ENCODE results near the gene RPL23. TPM values are rescaled to one million over a fixed set of nuclear protein-coding genes. Genes with fewer than 3 reads are reported as not detected.

RPL23 gene
- total RNA-seq, 1 donor from 2014 or later = 1,156 TPM

DNA sequence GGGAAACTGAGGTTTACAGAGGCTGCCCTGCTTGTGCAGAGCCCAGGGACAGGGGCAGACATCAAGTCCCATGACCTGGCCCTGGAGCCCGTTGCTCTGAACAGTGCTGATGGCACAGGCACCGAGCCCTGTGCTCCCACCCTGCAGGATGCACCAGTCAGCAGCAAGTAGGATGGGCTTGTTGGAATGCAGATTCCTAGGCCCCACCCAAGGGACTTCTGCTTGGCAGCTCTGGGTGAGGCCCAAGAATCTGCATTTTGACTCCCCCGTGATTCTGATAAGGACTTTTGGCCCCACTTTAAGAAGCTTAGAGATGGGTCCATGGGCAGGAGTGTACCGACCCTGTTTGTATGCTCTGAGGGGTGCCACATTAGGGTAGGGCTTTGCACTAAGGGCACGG lies 39.6 kb upstream of the RPL23 start:
- Histone ChIP-seq H3K4me3 (no peak overlapping the region), H3K27ac (peak overlapping the region; percentile 50), H3K27me3 (ENCODE audit: low read depth) (no peaks in the 10 kb centered on the region), H3K4me1 (peaks cover 67% of the 10 kb centered on the region), H3K36me3 (peaks cover 90% of the 10 kb centered on the region), H3K9me3 (no peaks in the 10 kb centered on the region)
- TF ChIP-seq, protein P1, sequence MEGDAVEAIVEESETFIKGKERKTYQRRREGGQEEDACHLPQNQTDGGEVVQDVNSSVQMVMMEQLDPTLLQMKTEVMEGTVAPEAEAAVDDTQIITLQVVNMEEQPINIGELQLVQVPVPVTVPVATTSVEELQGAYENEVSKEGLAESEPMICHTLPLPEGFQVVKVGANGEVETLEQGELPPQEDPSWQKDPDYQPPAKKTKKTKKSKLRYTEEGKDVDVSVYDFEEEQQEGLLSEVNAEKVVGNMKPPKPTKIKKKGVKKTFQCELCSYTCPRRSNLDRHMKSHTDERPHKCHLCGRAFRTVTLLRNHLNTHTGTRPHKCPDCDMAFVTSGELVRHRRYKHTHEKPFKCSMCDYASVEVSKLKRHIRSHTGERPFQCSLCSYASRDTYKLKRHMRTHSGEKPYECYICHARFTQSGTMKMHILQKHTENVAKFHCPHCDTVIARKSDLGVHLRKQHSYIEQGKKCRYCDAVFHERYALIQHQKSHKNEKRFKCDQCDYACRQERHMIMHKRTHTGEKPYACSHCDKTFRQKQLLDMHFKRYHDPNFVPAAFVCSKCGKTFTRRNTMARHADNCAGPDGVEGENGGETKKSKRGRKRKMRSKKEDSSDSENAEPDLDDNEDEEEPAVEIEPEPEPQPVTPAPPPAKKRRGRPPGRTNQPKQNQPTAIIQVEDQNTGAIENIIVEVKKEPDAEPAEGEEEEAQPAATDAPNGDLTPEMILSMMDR (IDR thresholded peaks at IDR 0.05) = no peak
- intact Hi-C loops (cut with DNase I) = no loop called here
- DNase-seq (no peak), ATAC-seq (no peak)

- Histone ChIP-seq H3K27ac (peak overlapping the region; percentile 50), H3K9me3 (no peaks in the 10 kb centered on the region), H3K36me3 (peaks cover 92% of the 10 kb centered on the region), H3K4me3 (no peak overlapping the region), H3K4me1 (peaks cover 66% of the 10 kb centered on the region), H3K27me3 (ENCODE audit: low read depth) (no peaks in the 10 kb centered on the region)
- DNase-seq = no peak
- intact Hi-C loops (cut with DNase I) = no loop called here
- ATAC-seq = no peak
- TF ChIP-seq, protein P1 (IDR thresholded peaks at IDR 0.05) = no peak
Observed at GRCh38 chr17:38892620-38893019, 39.1 kb upstream of the RPL23 start.

DNA sequence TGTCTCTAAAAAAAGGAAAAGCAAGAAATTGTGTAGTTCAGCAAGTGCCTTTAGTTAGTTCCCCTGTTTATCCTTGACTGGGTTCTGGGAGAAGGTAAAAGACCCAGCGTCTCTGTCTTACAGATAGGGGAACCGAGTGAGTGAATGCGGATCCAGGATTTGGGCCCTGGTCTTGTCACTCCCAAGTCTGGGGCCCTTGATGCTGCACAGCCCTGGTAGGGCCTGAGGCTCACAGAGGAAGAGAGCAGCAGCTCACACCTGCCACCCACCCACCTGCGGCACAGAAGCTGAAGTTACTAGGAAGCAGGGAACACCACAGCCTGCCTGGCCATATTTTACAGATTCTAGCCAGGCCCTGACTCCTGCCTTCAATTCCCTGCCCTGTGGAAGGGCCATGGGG lies 38.6 kb upstream of the RPL23 start:
- H3K4me3 ChIP-seq = no peak overlapping the region
- H3K36me3 ChIP-seq = peaks cover 92% of the 10 kb centered on the region
- H3K27ac ChIP-seq = no peak overlapping the region
- H3K27me3 ChIP-seq (ENCODE audit: low read depth) = no peaks in the 10 kb centered on the region
- TF ChIP-seq, protein P1 (IDR thresholded peaks at IDR 0.05) = no peak
- intact Hi-C loops (cut with DNase I) = no loop called here
- ATAC-seq (no peak), DNase-seq (no peak)
- H3K9me3 ChIP-seq = no peaks in the 10 kb centered on the region
- peaks cover 65% of the 10 kb centered on the region for H3K4me1 ChIP-seq

GRCh38 chr17:38891441-38891840 lies 37.9 kb upstream of the RPL23 start:
- no peaks in the 10 kb centered on the region for H3K9me3 ChIP-seq
- H3K4me3 ChIP-seq = no peak overlapping the region
- peaks cover 92% of the 10 kb centered on the region for H3K36me3 ChIP-seq
- H3K27me3 ChIP-seq (ENCODE audit: low read depth) = no peaks in the 10 kb centered on the region
- DNase-seq = no peak
- TF ChIP-seq, protein P1 (IDR thresholded peaks at IDR 0.05) = no peak
- peaks cover 64% of the 10 kb centered on the region for H3K4me1 ChIP-seq
- peak overlapping the region; percentile 6 for H3K27ac ChIP-seq
- no peak for ATAC-seq
- intact Hi-C loops (cut with DNase I) = no loop called here

GRCh38 chr17:38890410-38890746 lies 36.9 kb upstream of the RPL23 start:
- H3K4me1 ChIP-seq = peaks cover 64% of the 10 kb centered on the region

More at GRCh38 chr17:38890410-38890746, 36.9 kb upstream of the RPL23 start:
- TF ChIP-seq, protein P1 (IDR thresholded peaks at IDR 0.05) = no peak
- Histone ChIP-seq H3K27ac (peak overlapping the region; percentile 31), H3K27me3 (ENCODE audit: low read depth) (no peaks in the 10 kb centered on the region), H3K4me3 (no peak overlapping the region), H3K36me3 (peaks cover 88% of the 10 kb centered on the region), H3K9me3 (no peaks in the 10 kb centered on the region)
- intact Hi-C loops (cut with DNase I) = no loop called here
- DNase-seq (no peak), ATAC-seq (no peak)

All from lower lobe of right lung (tissue), 2 donors.